ENCODE measurements around the gene MCU.
"Not testable (repeated sequence)": the region's sequence is repeated elsewhere in the genome, so short reads cannot be mapped to it uniquely, and the experiment has no call there.

DNA sequence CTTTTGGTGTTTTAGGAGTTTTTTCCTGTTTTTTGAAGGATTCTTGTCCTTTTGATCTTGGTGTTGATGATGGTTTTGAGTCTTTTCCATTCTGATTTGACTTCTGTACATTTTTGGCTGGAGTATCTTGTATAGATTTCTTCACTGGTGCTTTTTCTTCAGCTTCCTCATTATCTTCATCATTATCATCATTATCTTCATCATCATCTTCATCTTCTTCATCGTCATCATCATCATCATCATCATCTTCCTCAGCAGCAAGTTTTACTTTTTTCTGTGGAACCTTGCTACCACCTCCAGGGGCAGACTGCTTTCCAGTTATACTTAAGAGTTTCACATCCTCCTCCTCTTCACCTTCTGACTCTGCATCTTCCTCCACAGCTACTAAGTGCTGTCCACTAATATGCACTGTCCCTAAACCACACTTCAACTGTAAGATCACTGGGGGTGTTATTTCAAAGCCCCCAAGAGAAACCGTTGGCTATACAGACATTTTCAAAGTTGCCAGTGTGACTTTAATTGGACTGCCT lies 225.9 kb downstream of the MCU start:
- not testable (repeated sequence) for TF ChIP-seq POLR2A (IDR thresholded peaks at IDR 0.05; ENCODE audit: low read length); GATA1 (IDR thresholded peaks at IDR 0.05; ENCODE audit: low read depth, low read length)
